HG03520 (cell line): ENCODE measurements around the gene KSR1.

Source experiments
- ATAC-seq: cut with Tn5 transposase; IDR thresholded peaks from one replicate; pipeline ENCODE4 v1.9.1; 2021; ENCODE audit warnings: mild to moderate bottlenecking, moderate library complexity; ENCODE audit not compliant: unreplicated experiment

Gene KSR1

GRCh38 chr17:27581016-27581415, 124.8 kb downstream of the KSR1 start:
- ATAC-seq: no peak

DNA sequence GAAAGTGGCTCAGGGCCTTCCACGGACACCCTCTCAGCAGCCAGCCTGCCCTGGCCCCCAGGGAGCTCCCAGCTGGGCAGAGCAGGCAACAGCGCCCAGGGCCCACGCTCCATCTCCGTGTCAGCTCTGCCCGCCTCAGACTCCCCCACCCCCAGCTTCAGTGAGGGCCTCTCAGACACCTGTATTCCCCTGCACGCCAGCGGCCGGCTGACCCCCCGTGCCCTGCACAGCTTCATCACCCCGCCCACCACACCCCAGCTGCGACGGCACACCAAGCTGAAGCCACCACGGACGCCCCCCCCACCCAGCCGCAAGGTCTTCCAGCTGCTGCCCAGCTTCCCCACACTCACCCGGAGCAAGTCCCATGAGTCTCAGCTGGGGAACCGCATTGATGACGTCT, 126.4 kb downstream of the KSR1 start:
- ATAC-seq: no peak

- ATAC-seq: no peak
Observed at GRCh38 chr17:27585153-27585681, 129.0 kb downstream of the KSR1 start.

- ATAC-seq: no peak
Observed at GRCh38 chr17:27585792-27586191, 129.5 kb downstream of the KSR1 start.

GRCh38 chr17:27586203-27586721, 130.0 kb downstream of the KSR1 start:
- ATAC-seq: no peak

- ATAC-seq: no peak
Observed at GRCh38 chr17:27588354-27588753, 132.1 kb downstream of the KSR1 start.

GRCh38 chr17:27590864-27591263, 134.6 kb downstream of the KSR1 start:
- no peak for ATAC-seq

- ATAC-seq: no peak
Observed at GRCh38 chr17:27591986-27592385, 135.7 kb downstream of the KSR1 start.

- no peak for ATAC-seq
Observed at GRCh38 chr17:27593232-27593856, 137.1 kb downstream of the KSR1 start.

DNA sequence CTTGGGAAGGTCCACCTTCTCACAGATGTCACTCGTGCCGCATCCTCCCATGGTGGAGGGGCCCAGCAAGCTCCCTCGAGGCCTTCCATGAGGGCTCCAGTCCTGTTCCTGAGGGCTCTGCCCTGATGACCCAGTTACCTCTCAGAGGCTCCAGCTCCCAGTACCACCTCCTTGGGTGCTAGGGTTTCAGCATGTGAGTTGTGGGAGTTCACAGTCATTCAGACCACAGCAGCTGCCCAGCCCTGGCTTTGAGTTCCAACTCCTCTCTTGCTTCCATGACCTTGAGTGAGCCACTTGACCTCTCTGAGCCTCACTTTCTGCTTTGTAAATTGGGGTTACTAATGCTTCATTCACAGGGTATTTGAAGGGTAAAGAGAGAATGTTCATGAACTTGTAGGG, 137.6 kb downstream of the KSR1 start:
- ATAC-seq: no peak

- ATAC-seq: no peak
Observed at GRCh38 chr17:27595208-27595607, 139.0 kb downstream of the KSR1 start.

DNA sequence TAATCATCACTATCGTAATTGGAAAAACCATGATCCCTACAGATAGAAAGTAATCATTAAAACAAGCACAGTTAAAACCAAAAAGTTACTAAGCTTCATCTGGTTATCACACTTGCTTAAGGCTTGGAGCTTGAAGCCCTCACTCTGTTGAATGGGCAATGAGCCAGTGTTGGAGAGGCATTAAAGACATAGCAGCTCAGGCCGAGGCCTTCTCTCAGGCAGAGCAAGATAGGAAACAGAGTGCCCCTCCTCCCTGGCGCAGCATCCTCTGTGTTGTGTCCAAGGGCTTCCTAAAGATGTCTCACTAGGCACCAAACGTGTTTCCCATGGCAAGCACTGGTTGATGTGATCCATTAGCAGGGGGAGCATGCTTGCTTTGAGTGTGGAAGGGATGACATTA, 139.8 kb downstream of the KSR1 start:
- no peak for ATAC-seq

DNA sequence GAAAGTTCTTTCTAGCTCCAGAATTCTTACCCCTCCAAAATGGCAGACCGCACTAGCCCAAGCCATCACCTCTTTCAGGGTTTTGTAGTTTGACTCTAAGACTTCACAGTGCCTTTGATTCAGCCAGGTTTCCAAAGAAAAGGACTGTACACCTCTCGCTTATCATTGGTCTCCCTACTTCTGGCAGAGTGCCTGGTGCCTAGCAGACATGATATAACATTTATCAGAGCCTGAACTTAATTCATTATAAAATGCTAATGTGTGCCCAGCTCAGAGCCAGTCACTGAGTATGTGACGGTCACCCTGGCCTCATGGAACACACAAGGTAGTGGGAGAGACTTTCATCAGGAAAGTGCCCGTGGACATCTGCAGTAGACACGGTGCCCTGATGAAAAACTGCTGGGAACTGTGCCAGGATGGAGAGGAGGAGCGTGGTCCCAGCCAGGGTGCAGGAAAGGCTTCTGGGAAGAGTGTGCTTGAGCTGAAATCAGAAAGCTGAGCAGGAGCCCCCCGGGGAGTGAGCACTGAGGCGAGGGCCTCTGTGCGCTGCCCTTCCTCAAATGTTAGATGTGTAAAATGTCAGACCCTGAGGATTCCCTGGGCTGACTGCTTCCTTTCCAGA, 140.4 kb downstream of the KSR1 start:
- ATAC-seq: no peak

DNA sequence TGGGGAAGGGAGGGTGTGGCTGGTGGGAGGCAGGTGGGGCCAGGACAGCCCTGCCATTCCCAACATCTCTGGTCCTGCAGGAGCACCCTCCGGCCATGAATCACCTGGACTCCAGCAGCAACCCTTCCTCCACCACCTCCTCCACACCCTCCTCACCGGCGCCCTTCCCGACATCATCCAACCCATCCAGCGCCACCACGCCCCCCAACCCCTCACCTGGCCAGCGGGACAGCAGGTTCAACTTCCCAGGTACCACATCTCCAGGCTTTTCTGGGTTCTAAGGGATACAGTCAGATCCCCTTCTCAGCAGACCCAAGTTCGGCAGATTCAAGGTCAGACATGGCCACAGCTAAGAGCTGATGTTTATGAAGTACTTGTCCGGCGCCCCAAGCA, 140.9 kb downstream of the KSR1 start:
- ATAC-seq: no peak

DNA sequence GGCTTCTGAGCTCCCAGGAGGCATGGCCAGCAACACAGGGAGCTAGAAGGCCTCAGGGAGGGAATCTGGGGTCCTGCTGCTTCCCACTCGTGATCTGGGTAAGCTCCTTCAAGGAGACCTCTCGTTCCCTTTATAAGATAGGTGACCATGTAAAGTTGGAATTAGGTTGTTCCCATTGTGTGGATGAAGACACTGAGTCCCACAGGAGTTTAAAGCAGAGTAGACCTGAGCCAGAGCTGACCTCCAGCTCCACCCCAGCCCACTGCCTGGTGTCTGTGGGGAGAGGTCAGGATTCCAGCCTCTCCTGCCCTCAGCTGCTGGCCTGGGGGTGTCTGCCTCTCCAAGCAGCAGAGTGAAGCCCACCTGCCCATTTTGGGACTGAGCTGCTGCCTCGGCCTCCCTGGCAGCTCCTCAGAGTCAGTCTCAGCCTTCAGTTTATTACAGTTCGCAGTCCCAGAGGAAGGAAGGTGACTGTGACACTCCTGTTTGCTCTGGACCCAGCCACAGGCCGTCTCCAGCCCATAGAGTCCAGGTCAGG, 141.6 kb downstream of the KSR1 start:
- ATAC-seq: no peak

GRCh38 chr17:27598337-27599050, 142.2 kb downstream of the KSR1 start:
- no peak for ATAC-seq

DNA sequence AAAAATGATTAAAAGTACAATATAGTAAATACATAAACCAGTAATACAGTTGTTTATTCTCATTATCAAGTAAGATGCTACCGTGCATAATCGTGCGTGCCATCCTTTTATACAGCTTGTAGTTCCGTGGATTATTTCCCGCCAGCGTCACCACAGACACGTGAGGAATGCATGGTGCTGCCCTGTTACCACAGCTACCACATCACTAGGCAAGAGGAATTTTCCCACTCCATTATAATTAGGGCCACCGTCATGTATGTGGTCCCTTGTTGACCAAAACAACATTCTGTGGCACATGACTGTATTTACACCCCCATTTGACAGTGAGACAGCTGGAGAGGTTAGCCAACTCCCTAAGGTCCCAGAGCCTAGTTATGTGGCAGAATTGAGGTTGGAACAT, 144.2 kb downstream of the KSR1 start:
- ATAC-seq: no peak

DNA sequence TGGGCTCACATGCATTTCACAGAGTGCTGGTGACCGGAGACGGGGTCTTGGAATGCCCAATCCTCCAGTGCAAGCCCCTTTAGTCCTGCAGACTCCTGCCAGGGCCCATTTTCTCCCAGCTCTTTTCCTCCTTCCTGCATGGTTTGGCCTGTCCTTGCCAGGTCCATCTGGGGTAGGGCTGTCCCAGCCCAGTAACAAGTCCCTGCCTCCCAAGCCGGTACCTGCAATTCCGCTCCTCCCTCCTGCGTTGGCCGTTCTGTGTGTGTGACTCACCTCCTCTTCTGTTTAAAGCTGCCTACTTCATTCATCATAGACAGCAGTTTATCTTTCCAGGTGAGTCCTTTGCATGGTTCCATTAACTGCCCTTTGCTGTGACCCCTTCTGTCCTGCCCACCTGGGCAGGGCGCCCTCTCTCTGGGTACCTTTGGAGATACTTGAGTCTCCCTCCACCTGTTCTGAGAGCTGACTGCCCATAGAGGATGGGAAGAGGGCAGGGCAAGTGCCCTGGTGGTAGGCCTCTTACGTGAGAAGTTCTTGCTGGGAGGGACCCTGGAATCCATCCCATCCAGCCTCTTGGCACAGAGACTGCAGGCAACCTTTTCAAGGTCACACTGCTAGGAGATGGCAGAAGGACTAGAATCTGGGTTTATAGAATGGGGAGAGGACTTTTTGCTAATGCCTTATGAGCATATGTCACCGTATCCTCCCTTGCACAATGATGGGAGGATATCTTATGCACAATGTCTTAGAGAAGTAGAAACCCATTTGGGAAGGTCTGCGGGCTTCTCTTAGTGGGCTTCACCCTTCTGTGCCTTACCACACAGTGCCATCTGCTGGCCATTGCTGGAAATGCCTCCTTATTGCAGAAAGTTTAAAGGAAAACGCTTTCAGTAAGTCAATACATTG, 145.1 kb downstream of the KSR1 start:
- ATAC-seq: no peak

- ATAC-seq: no peak
Observed at GRCh38 chr17:27601975-27602302, 145.7 kb downstream of the KSR1 start.

DNA sequence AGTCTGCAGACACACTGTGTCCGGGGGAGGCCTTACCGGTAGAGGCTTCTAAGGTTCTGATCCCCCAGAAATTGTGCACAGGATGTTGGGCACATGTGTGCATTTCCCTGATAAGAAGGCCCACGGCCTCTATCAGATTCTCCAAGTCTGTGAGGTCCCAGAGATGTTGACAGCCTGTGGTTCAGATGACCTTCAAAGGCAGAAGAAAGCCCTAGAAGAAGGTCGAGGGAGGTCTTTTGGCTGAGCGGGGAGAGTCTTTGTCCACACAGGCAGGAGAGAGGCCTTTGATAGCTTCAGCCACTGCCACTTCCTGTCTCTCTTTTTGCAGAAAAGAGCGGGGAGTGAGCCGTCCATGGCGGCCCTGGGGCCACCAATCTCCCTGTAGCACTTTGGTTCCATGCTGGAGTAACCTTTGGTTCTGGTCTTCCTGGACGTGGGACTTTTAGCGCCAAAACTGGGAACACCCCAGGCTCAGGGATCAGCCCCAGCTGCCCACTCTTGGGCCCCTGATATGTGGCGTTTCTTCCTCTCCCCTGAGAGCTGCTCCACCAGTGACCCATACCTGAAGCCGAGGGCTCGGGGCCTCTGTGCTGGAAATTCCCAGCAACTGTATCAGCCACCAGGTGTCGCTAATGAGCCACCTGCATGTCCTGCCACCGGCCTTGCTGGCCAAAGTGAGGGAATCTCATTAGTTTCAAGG, 146.6 kb downstream of the KSR1 start:
- no peak for ATAC-seq
